ENCODE measurements around the gene CHN1.

DNA sequence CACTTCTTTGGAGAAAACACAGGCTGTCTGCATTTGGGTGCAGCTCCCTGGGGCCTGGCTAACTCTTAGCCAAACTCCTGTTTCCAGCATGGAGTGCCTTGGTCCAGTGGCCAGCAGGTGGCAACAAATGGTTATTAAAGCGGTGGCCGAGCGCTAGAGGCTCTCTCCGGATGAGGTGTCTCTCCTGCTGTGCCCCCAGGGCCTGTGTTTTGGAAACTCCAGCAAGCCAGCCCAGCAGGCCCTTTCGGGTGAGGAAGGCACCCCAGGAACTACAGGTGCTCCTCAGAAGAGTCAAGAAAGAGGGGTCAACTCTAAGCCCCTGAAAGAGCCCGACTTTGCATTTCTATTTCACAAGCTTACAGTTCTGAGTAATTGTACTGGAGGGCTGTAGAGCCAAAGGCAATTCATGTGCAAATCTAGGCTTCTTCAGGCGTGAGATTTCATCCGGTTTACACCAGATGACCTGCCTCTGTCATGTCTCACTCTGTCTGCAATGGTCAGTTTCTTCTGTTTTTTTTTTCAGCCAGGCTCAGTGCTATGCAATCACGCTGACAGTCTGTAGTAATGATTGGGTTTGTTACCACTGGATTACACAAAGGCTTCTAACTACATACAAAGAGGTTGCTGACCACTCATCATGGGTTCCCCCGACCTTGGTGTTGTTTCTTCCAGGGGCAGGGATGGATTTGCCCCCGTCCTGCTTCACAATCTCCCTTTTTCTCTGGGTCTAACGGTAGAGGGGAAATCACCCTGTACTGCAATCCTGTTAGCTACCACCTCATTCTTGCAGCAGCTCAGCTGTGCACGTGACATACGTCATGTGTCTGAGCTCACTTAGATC is 233.3 kb downstream of the CHN1 start:
- TF ChIP-seq, protein P1, sequence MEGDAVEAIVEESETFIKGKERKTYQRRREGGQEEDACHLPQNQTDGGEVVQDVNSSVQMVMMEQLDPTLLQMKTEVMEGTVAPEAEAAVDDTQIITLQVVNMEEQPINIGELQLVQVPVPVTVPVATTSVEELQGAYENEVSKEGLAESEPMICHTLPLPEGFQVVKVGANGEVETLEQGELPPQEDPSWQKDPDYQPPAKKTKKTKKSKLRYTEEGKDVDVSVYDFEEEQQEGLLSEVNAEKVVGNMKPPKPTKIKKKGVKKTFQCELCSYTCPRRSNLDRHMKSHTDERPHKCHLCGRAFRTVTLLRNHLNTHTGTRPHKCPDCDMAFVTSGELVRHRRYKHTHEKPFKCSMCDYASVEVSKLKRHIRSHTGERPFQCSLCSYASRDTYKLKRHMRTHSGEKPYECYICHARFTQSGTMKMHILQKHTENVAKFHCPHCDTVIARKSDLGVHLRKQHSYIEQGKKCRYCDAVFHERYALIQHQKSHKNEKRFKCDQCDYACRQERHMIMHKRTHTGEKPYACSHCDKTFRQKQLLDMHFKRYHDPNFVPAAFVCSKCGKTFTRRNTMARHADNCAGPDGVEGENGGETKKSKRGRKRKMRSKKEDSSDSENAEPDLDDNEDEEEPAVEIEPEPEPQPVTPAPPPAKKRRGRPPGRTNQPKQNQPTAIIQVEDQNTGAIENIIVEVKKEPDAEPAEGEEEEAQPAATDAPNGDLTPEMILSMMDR (IDR thresholded peaks at IDR 0.05): peak; percentile 92
- TF ChIP-seq EZH2 (IDR thresholded peaks at IDR 0.05): no peak
- no peak for TF ChIP-seq EZH2phosphoT487 (IDR thresholded peaks at IDR 0.05)

Data from neural progenitor cell (in vitro differentiated cells).